Muscle of leg (tissue), 11 donors: ENCODE data around the gene TBC1D19. TPM values are rescaled to one million over a fixed set of nuclear protein-coding genes. Genes with fewer than 3 reads are reported as not detected.

Source experiments
- DNase-seq: peaks from one replicate; pipeline ENCODE4 v3.0.0; 2013
- H3K27ac ChIP-seq: one replicate; pipeline ENCODE4 v1.5.1; 2013; ENCODE audit warnings: mild to moderate bottlenecking, low read length, control low read depth
- H3K27me3 ChIP-seq: one replicate; pipeline ENCODE4 v1.6.1; 2013; ENCODE audit warnings: low read length; ENCODE audit not compliant: control insufficient read depth, insufficient read depth
- H3K36me3 ChIP-seq: one replicate; pipeline ENCODE4 v1.6.1; 2013; ENCODE audit warnings: low read length; ENCODE audit not compliant: control insufficient read depth, insufficient read depth
- H3K4me1 ChIP-seq: one replicate; pipeline ENCODE4 v1.6.1; 2013; ENCODE audit warnings: low read length; ENCODE audit not compliant: control insufficient read depth, insufficient read depth
- H3K4me3 ChIP-seq: one replicate; pipeline ENCODE4 v1.5.1; 2013; ENCODE audit warnings: low read length, control low read depth
- H3K9me3 ChIP-seq: replicated peaks from 2 replicates; pipeline ENCODE4 v1.6.1; 2013; ENCODE audit warnings: low read depth, low read length; ENCODE audit not compliant: control insufficient read depth
- WGBS: methylation state at CpG from one replicate; pipeline ENCODE4 v1.1.5; 2013; ENCODE audit warnings: missing lambda C conversion rate; ENCODE audit not compliant: insufficient coverage; 5-methylcytosine and 5-hydroxymethylcytosine counted together
- polyA plus RNA-seq, 8 donors: library from polyadenylated mRNA; unstranded; fragments of 120-200 nt; gene quantifications; one replicate each; pipeline versions ENCODE4 v1.2.1 to v1.2.3, GENCODE V29; 2013; ENCODE audit warnings: inconsistent platforms in 1 of 8, low replicate concordance in 1 of 8; ENCODE audit not compliant: insufficient read length in 8 of 8, insufficient read depth in 1 of 8
- total RNA-seq: library from RNA; stranded (reverse); fragments of 120-200 nt; gene quantifications from one replicate; pipeline ENCODE4 v1.2.4, GENCODE V29; 2013

The TBC1D19 gene
- total and polyA plus RNA-seq, 9 donors: 7.7 to 17.5 (median 9.0) TPM

GRCh38 chr4:26746802-26747213, 162.9 kb downstream of the TBC1D19 start:
- Histone ChIP-seq H3K27me3 (no peaks in the 10 kb centered on the region), H3K4me3 (no peak overlapping the region), H3K4me1 (no peaks in the 10 kb centered on the region), H3K36me3 (no peaks in the 10 kb centered on the region), H3K27ac (no peak overlapping the region), H3K9me3 (no peaks in the 10 kb centered on the region)
- WGBS: 71% methylated on average over 1 of the region's 5 CpGs
- no peak for DNase-seq

DNA sequence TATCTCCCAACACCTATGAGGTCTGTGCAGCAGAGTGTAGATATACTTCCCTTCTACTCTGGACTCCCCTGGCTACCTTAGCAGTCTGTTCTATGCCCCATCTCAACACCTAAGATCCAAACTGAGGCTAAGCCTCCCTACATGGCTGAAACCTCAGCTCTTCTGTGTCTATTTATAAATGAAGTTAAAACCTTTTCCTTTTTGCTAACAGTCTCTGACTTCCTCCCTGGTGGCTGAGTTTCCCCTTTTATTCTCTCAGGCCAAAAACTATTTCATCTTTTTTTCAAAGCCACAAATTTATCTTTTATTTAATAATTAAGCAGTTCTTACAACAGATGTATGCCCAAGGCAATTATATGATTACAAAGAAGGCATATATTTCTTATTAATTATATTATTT, 164.9 kb downstream of the TBC1D19 start:
- no peaks in the 10 kb centered on the region for H3K27me3 ChIP-seq
- no peaks in the 10 kb centered on the region for H3K9me3 ChIP-seq
- no peaks in the 10 kb centered on the region for H3K36me3 ChIP-seq
- no peak overlapping the region for H3K27ac ChIP-seq
- H3K4me1 ChIP-seq: peaks cover 7% of the 10 kb centered on the region
- DNase-seq: no peak
- no peak overlapping the region for H3K4me3 ChIP-seq

DNA sequence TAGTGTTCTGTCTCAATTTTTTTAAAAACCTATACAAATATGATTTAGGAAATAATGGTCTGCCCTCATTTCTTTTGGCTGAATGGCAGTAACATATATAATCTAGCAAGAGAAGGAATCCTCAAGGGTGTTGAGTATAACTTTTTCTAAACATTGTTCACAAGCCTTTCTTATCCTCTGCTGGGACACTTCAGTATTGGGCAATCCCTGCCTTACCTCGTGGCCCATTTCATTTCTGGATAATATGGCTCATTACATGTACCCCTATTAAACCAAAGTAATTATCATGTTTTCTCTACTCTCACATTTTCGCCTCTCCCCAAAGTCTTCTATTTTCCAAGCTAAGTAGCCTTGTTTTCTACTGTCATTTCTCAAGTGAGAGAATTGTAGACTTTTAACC, 166.0 kb downstream of the TBC1D19 start:
- Histone ChIP-seq H3K27ac (no peak overlapping the region), H3K9me3 (no peaks in the 10 kb centered on the region), H3K4me1 (peaks cover 7% of the 10 kb centered on the region), H3K4me3 (no peak overlapping the region), H3K27me3 (no peaks in the 10 kb centered on the region), H3K36me3 (no peaks in the 10 kb centered on the region)
- DNase-seq: no peak
- WGBS: 50% methylated on average over 1 of the region's 2 CpGs

DNA sequence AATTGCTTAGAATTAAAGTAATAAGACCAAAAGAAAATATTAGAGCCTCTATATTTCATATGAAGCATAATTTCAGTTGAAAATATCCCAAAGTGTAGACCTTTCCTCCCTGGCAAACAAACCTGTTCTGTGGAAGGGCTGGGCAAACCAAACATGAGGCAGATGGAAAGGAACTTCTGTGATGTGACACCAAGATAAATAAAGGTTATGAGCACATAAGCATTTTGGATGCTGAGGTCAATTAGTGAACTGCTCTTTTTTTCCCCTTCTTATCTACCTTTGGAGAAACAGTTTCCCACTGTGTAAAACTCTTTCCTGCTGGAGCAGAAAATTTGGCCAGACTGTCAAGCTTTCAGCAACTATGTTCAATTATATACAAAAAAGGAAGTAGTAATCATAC, 167.1 kb downstream of the TBC1D19 start:
- peak overlapping the region; percentile 37 for H3K27ac ChIP-seq
- H3K9me3 ChIP-seq: no peaks in the 10 kb centered on the region
- no peak for DNase-seq
- no peaks in the 10 kb centered on the region for H3K36me3 ChIP-seq
- H3K4me1 ChIP-seq: peaks cover 7% of the 10 kb centered on the region
- no peak overlapping the region for H3K4me3 ChIP-seq
- H3K27me3 ChIP-seq: no peaks in the 10 kb centered on the region

GRCh38 chr4:26751838-26752237, 168.0 kb downstream of the TBC1D19 start:
- no CpG with 5 or more reads among the region's 1 CpG for WGBS
- DNase-seq: no peak
- Histone ChIP-seq H3K4me3 (no peak overlapping the region), H3K27ac (no peak overlapping the region), H3K27me3 (no peaks in the 10 kb centered on the region), H3K4me1 (peaks cover 7% of the 10 kb centered on the region), H3K9me3 (no peaks in the 10 kb centered on the region), H3K36me3 (no peaks in the 10 kb centered on the region)

DNA sequence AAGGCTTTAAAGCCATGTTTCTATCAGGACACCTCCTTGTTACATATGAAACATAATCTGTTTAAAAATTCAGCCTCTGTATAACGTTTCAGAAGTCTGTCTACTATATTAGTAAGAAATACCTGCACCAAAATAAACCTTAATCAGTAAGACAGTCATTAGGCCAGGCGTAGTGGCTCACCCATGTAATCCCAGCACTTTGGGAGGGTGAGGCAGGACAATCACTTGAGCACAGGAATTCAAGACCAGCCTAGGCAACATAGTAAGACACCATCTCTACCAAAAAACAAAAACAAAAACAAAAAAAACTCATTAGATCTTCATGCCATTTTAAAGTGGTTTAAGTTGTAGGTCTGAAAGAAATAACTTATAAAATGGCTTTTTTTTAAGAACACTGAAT, 169.3 kb downstream of the TBC1D19 start:
- Histone ChIP-seq H3K9me3 (no peaks in the 10 kb centered on the region), H3K4me3 (no peak overlapping the region), H3K36me3 (no peaks in the 10 kb centered on the region), H3K27me3 (no peaks in the 10 kb centered on the region), H3K4me1 (peaks cover 7% of the 10 kb centered on the region), H3K27ac (peak overlapping the region; percentile 80)
- 80% methylated on average over 1 of the region's 2 CpGs for WGBS
- DNase-seq: no peak

- DNase-seq: peak; percentile 94
- peak overlapping the region; percentile 80 for H3K27ac ChIP-seq
Measured at GRCh38 chr4:26753617-26754016, 169.7 kb downstream of the TBC1D19 start.

GRCh38 chr4:26757751-26758150, 173.9 kb downstream of the TBC1D19 start:
- DNase-seq: no peak
- no peak overlapping the region for H3K4me3 ChIP-seq
- H3K27me3 ChIP-seq: no peaks in the 10 kb centered on the region
- H3K36me3 ChIP-seq: no peaks in the 10 kb centered on the region
- H3K9me3 ChIP-seq: no peaks in the 10 kb centered on the region
- no peak overlapping the region for H3K27ac ChIP-seq
- WGBS: 100% methylated on average over 1 of the region's 1 CpG
- peaks cover 7% of the 10 kb centered on the region for H3K4me1 ChIP-seq

More at GRCh38 chr4:26753617-26754016, 169.7 kb downstream of the TBC1D19 start:
- H3K27me3 ChIP-seq: no peaks in the 10 kb centered on the region
- H3K36me3 ChIP-seq: no peaks in the 10 kb centered on the region
- no peaks in the 10 kb centered on the region for H3K9me3 ChIP-seq
- 22% methylated on average over 6 of the region's 10 CpGs for WGBS
- peaks cover 7% of the 10 kb centered on the region for H3K4me1 ChIP-seq
- H3K4me3 ChIP-seq: no peak overlapping the region

DNA sequence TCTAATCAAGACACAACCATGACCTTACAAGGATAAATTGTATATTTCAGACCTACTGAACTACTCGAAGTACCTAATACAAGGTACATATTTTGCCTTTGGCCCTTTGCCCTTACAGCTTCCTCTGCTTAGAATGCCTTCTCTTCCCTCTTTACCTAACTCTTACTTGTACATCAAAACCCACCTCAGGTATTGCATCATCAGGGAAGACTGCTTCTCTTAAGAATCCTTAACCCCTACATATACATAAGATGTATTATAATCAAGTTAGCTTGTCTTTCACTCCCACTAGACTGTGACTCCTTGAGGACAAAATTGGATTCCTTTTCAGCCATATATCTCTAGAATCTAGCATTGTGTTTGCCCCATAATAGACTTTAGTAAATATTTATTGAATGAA, 175.0 kb downstream of the TBC1D19 start:
- 90% methylated on average over 1 of the region's 1 CpG for WGBS
- H3K9me3 ChIP-seq: no peaks in the 10 kb centered on the region
- no peak overlapping the region for H3K4me3 ChIP-seq
- H3K36me3 ChIP-seq: no peaks in the 10 kb centered on the region
- no peaks in the 10 kb centered on the region for H3K4me1 ChIP-seq
- DNase-seq: no peak
- H3K27ac ChIP-seq: no peak overlapping the region
- no peaks in the 10 kb centered on the region for H3K27me3 ChIP-seq

GRCh38 chr4:26762650-26763049, 178.8 kb downstream of the TBC1D19 start:
- WGBS: 100% methylated on average over 1 of the region's 2 CpGs
- Histone ChIP-seq H3K4me1 (no peaks in the 10 kb centered on the region), H3K36me3 (no peaks in the 10 kb centered on the region), H3K27ac (no peak overlapping the region), H3K27me3 (no peaks in the 10 kb centered on the region), H3K9me3 (no peaks in the 10 kb centered on the region), H3K4me3 (no peak overlapping the region)
- DNase-seq: no peak

DNA sequence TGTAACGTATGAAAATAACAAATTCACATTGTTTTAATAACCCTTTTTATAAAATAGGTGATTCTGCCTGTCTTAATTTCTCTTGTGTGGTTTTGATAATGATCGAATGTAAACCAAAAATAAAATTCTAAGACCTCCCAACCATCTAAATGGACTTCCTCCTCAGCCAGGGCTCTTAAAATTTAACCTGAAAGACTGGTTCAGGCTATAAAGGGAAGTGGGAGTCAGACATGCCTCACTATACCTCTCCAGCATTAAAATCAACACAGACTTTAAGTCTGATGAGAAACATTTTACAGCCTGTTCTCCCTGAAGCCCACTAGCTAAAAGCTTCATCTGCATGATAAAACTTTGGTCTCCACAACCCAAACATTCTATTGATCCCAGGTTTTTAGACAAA, 179.2 kb downstream of the TBC1D19 start:
- Histone ChIP-seq H3K27me3 (no peaks in the 10 kb centered on the region), H3K4me3 (no peak overlapping the region), H3K4me1 (no peaks in the 10 kb centered on the region), H3K27ac (no peak overlapping the region), H3K9me3 (no peaks in the 10 kb centered on the region), H3K36me3 (no peaks in the 10 kb centered on the region)
- WGBS: no CpG with 5 or more reads among the region's 2 CpGs
- DNase-seq: no peak
